Measurements from ENCODE around the gene HIGD2B.
"Not testable (repeated sequence)": the region's sequence is repeated elsewhere in the genome, so short reads cannot be mapped to it uniquely, and the experiment has no call there.

The HIGD2B gene

DNA sequence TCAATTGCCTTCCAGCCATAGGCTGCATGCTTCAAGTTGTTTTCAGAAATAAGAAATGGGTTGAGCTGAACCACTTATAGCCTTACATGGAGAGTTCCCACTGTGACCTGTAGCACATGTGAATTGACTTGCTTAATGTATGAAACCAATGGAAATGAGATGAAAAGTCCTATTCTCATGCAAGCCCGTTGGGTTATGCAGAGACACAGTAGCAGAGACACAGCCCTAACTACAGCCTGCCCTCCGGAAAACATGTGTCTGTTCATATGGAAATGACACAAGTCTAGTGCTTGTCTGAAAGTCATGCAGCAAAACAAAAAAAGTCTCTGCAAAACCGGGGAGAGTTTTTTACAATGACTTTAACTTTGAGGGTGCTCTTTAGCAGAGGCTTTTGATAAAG lies 14.5 kb downstream of the HIGD2B start:
- DNase-seq: no peak

DNA sequence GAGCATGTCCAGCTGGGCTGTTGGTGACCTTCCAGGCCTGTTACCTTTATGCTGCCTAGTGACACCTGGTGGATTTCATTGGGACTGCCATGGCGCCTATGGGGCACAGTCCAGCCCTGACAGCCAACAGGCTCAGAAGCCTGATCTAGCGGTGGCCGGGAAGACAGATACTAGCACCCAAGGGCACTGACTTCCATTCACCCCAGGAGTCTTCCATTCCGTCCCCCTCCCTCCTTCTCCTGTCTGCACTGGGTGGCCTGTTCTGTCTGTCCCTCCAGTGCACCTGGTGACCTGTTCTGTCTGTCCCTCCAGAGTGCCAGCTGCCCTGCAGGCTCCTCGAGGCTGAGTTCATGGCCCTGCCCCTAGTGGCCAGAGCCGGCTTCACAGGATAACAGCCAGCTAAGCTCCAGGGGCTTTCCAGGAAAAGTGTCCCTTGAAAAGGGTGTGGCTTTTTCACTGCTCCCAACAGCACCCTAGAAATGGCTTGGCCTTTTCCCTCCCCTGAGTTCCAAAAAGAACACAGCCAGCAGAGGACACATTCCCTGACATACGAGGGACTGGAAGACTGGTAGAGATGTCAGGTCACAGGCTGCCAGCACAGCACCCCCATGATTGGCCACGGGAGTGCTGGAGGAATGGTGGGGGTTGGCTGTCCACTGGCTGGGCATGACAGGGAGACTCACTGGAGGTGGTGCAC lies 15.2 kb downstream of the HIGD2B start:
- DNase-seq: peak; percentile 61

DNA sequence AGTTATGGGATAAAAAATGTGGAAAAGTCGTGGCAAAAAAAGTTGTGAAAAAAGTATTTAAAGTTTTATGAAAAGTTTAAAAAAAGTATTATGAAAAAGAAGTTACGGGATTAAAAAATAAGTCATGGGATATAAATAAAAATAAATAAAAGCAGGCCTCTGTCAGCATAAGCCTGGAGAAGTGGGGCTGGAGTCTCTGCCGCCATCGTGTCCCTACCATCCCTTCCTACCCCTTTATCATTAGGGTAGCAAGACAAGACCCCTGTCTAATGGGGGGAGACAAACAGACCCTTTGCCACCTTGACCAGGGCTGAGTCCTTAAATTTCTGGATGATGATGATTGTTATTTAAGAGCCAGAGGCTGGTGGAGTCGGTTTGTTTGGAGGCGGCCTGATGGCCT lies 16.2 kb downstream of the HIGD2B start:
- DNase-seq: not testable (repeated sequence)

GRCh38 chr15:72665706-72666105 lies 20.3 kb downstream of the HIGD2B start:
- not testable (repeated sequence) for DNase-seq

DNA sequence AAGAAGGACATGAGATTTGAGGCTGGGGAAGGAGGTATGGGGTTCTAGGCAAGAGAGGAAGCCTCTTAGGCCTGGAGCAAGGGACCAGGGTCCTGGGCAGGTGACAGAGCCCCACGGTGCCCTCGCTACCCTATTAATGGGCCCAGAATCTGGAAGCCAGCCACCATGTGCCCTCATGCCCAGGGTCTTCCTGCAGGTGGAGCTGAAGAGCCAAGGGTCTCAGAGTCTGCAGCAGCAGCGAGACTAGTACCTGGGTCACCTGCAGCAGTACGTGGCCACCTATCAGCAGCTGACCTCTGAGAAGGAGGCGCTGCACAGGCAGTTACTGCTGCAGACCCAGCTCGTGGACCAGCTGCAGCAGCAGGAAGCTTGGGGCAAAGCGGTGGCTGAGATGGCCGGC lies 22.1 kb downstream of the HIGD2B start:
- not testable (repeated sequence) for DNase-seq

DNA sequence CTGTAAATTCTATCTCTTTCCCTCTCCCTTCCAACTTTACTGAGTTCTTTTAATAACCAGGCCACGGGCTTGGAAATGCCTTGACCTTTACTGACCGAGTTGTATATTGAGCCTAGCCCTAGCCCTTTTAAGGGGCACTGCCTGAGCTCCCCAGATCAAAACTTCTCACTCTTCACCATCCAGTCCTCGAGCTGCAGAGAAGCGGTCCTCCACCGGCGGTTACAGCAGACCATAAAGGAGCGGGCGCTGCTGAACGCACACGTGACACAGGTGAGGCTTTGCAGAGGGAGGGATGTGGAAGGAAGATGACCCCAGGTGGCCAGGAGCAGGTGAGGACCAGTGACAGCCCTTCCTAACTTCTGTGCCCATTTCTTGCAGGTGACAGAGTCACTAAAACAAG lies 24.9 kb downstream of the HIGD2B start:
- DNase-seq: not testable (repeated sequence)

DNA sequence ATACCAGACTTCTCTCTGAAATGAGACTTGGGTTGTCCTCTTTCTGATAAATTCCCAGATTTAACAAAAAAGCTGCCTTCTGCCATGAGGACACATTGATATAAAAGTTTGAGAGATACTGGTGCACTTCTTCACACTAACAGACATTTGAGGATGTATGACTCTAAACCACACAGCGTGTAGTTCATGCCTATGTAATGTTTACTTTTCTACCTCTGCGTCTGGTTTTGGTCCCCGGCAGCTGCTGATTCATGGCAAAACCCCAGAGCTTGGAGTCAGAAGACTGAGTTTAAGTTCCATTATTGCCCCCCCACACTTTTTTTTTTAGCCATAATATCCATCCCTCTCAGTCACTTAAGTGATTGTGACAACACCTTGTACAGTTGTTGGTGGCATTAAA lies 30.0 kb downstream of the HIGD2B start:
- DNase-seq: not testable (repeated sequence)

DNA sequence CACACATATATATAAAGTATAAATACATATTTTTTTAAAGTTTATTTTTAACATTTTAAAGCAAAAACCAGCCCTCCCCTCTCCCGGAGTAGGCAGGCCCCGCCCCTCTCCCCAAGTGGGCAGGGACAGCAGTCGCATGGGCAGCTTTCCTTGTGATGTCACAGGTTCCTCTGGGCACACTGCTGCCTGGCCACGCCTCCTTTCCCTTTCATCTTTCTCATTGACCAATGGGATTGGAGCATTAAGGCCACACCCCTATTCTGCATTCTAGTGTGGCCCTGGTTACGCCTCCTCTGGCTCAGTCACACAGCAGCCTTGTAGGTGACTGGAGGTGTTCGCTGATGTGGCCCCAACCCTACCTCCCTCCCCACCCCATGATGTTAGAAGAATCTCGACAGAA lies 31.6 kb downstream of the HIGD2B start, which contains the start of gene GOLGA6B:
Gene GOLGA6B (plus strand): TSS at position 301 of the 400 bp plus-strand sequence. CDS start 41 bp downstream, at position 342.
- DNase-seq: not testable (repeated sequence)

DNA sequence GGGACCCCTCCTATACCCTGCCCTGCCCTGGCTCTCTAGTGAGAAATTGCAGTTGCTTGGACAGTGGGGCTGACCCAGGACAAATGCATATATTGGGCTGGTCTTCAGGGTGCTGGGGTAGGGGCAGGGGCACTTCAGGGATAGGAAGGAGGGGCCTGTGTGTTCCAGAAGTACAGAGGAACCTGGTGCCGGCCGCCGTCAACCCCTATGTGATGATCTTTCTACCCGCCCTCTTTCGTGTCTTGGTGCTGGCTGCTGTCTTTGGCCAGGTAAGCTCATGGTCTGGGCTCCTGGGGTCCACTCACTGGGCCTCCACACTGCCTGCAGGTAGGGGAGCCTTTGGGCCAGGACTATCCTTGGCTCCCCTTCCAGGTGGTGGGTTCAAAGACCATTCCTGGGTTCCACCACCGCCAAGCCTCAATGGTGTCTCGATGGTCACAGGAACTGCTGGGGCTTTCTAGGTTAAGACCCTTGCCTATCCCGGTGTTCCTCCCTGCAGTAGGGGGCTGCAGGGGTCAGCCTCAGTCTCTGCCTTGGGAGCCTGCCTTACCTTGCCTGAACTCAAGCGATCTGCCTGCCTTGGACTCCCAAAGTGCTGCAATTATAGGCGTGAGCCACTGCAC lies 37.2 kb downstream of the HIGD2B start:
- not testable (repeated sequence) for DNase-seq

DNA sequence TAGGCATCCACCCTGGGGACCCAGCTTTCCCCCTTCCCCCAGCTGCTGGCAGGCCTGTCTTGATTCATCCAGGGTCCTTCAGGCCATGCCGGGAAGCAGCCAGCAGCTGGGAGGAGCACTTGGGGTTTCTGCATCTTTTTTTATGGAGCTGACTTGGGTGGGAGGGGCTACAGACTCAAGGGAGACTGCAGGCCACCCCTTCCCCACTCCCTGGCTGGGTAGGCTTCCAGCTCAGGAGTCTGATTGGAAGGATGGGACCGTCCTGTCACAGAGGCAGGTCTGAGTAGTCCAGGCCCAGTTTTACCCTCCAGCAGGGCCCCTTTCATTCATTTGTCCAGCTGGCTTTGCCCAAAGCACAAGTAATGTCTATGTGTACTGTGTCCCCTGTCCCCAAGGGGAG lies 43.7 kb downstream of the HIGD2B start:
- DNase-seq: not testable (repeated sequence)

- DNase-seq: not testable (repeated sequence)
These were observed 46.1 kb downstream of the HIGD2B start for GRCh38 chr15:72639759-72640483.

DNA sequence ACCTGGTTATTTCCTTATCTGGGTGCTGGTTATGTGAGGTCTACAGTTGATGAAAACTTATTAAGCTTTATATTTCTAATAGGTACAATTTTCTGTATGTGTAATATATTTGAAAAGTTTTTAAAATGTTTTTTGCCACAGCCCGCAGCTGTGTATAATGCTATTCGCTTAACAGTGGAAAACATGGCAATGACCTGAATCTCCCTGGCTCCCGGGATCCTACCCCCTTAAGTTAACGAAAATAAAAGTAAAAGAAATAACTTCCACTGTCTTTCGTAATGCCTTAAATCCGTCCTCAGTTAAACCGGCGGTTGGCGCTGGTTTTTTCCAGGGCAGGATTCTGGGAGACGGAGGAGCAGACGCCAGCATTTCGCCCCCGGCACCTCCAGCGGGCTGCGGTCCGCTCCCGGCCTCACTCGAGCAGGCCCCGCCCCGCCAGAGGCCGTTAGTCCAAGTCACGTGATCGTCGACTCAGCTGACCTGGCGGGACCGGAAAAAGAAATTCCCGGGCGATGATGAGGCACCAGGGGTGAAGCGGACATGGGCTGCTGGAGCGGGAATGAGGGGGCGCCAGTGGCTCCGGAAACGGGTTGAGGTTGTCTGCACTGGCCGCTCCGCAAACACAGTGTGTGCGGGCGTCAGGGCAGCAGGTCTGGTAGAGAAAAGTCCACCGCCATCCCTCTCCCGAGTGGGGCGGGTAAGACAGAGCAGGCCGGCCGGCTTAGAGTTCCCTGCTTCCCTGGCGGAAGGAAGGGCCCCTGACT lies 49.3 kb downstream of the HIGD2B start:
- DNase-seq: peak; percentile 40 to 58

- not testable (repeated sequence) for DNase-seq
These were observed 56.9 kb downstream of the HIGD2B start for GRCh38 chr15:72629068-72629570.

DNA sequence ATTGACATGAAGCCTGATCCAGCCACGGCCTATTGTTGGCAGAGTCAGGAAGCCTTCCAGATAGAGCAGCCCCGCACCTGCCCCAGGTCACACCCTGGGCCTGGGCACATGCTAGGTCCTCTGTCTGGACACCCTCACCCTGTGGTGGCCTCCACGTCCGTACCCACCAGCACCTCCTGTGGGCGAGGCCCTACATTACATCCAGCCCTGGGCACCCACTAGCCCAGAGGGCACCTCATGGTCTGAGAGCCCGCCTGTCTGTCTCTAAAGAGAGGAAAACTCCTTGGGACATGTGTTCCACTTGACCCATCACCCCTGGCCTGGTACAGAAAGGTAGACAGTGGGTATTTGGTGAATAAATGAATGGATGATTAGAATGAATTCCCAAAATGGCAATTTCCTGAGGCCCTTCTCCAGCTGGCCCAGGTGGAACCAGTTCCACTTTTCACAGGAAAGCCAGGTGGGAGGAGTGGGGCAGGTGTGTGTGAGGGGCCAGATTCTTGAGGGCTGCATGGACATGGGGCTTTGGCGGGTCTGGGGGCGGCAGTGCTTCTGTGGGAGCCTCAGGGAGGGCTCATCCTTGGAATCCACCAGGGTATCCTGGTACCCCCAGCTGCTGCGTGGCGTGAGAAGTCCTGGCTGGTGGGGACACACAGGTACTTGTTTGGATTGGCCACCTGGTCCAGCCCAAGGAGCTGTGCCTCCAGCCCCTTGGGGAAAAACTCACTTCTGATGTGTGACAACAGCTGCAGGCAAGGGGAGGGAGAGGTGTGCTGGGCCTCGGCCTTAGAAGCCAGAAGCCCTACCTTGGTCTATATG lies 57.5 kb downstream of the HIGD2B start:
- DNase-seq: not testable (repeated sequence)

GRCh38 chr15:72626153-72626552 lies 59.8 kb downstream of the HIGD2B start:
- not testable (repeated sequence) for DNase-seq

Data from stimulated activated CD4-positive, alpha-beta T cell treated with anti-CD3 and anti-CD28 coated beads, Interleukin-4, amount 100 ng/mL, for 4 hours (primary cell).